H7 (cell line): ENCODE data around the gene LRFN5. TPM values are rescaled to one million over a fixed set of nuclear protein-coding genes. Genes with fewer than 3 reads are reported as not detected.

ENCODE experiments used
- DNase-seq: peaks from one replicate; pipeline ENCODE4 v3.0.0; 2012
- H3K27me3 ChIP-seq: 2 replicates; pipeline ENCODE4 v1.6.0; 2011; ENCODE audit warnings: mild to moderate bottlenecking, low read length; ENCODE audit not compliant: control insufficient read depth, insufficient read depth
- H3K36me3 ChIP-seq: replicated peaks from 2 replicates; pipeline ENCODE4 v1.5.1; 2011; ENCODE audit warnings: low read length; ENCODE audit not compliant: control insufficient read depth, insufficient read depth
- H3K4me3 ChIP-seq: 2 replicates; pipeline ENCODE4 v1.5.1; 2011; ENCODE audit warnings: low read depth, mild to moderate bottlenecking, control low read depth, low read length, moderate library complexity; ENCODE audit not compliant: insufficient read depth
- total RNA-seq: library from RNA; depleted of rRNA; stranded (reverse); fragments of >200 nt; shearing (Covaris generic); gene quantifications from 2 replicates; pipeline ENCODE4 v1.2.3, GENCODE V29; 2014

LRFN5 gene
- total RNA-seq, 1 experiment from 2014 or later, result 7.5 TPM

DNA sequence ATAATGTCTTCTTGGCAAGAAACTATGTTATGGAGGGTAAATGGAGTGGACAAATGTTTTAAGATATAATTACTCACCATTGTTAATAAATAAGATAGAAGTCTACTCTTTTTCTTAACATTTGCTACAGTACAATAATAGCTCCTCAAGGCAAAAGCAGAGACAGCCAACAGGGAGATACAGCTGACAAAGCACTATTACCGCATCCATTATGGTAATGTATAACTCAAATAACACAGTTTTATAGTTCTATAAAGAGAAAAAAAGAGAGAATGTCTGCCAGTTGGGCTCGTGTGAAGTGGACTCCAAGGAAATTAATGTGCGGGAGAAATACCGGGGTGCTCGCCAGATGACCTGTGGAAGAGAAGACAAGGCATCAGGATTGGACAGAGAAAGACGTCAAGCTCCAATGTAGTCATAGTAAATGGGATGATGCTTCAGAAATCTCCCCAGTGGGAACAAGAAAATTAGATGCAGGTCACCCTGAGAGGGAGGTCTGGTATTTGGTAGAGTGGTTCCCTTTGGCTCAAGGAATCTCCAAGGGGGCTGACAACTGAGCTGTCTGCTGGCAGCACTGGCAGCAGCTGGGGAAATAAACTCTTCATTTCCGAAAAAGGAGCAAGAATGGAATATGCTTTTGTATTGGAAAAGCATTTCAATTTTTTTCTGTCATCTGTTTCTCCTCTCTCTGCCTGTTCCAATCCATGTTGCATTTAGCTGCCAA is 343.9 kb downstream of the LRFN5 start:
- H3K27me3 ChIP-seq, result no peaks in the 10 kb centered on the region
- no peaks in the 10 kb centered on the region for H3K36me3 ChIP-seq
- DNase-seq, result no peak
- no peak overlapping the region for H3K4me3 ChIP-seq
